Mesothelial cell of epicardium (in vitro differentiated cells): ENCODE results near the gene MTMR1. TPM values are rescaled to one million over a fixed set of nuclear protein-coding genes. Genes with fewer than 3 reads are reported as not detected.

ENCODE experiments used
- DNase-seq, 2 experiments: peaks; one replicate each; pipeline ENCODE4 v3.0.0; 2021; ENCODE audit warnings: low spot score in 2 of 2; ENCODE audit not compliant: unreplicated experiment in 2 of 2
- H3K27ac Mint-ChIP-seq: 2 replicates; pipeline ENCODE4 v1.8.0; 2021; ENCODE audit warnings: mixed read lengths
- H3K27me3 Mint-ChIP-seq: 2 replicates; pipeline ENCODE4 v1.8.0; 2021; ENCODE audit warnings: low read depth, mixed read lengths
- H3K36me3 Mint-ChIP-seq: 2 replicates; pipeline ENCODE4 v1.8.0; 2021; ENCODE audit warnings: mixed read lengths
- H3K4me1 Mint-ChIP-seq: 2 replicates; pipeline ENCODE4 v1.8.0; 2021; ENCODE audit warnings: mixed read lengths
- H3K4me3 Mint-ChIP-seq: 2 replicates; pipeline ENCODE4 v1.8.0; 2021; ENCODE audit warnings: mild to moderate bottlenecking, moderate library complexity, mixed read lengths
- H3K9me3 Mint-ChIP-seq: 2 replicates; pipeline ENCODE4 v1.8.0; 2021; ENCODE audit warnings: mixed read lengths
- CTCF ChIP-seq: fragments of 200-600 bp; sonication (generic); IDR thresholded peaks from one replicate; pipeline ENCODE4 v1.5.0; 2021; ENCODE audit warnings: antibody characterized with exemption; ENCODE audit not compliant: unreplicated experiment
- total RNA-seq: library from RNA; stranded (reverse); gene quantifications from 3 replicates; pipeline ENCODE4 v1.2.1, GENCODE V29; 2021

The MTMR1 gene
- total RNA-seq, 1 donor from 2014 or later: 38.1 TPM

DNA sequence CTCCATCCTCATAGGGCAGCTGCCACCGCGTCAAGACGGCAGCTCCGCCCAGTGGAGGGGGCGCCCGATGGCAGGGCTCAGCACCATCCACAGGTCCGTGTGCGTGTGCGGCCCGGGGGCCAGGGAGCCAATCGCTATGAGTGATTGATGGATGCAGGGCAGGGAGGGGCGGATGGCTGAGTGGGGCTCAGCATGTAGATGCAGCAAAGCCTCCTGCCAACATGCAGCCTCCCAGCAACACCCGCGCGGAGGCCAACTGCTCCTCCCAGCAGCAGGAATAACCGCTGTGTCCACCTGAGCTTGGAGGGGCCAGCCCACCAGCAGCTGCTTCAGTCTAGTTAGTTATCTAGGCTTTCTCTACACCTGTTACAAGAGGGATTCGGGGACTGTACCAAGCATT is 77.4 kb downstream of the MTMR1 start:
- H3K9me3 Mint-ChIP-seq: peaks cover 5% of the 10 kb centered on the region
- no peak for TF ChIP-seq CTCF
- H3K27ac Mint-ChIP-seq: no peak overlapping the region
- no peak for DNase-seq
- no peak overlapping the region for H3K4me3 Mint-ChIP-seq
- H3K27me3 Mint-ChIP-seq: no peaks in the 10 kb centered on the region
- peaks cover 10% of the 10 kb centered on the region for H3K36me3 Mint-ChIP-seq
- H3K4me1 Mint-ChIP-seq: peaks cover 4% of the 10 kb centered on the region

- Mint-ChIP-seq H3K36me3 (peaks cover 10% of the 10 kb centered on the region), H3K4me3 (no peak overlapping the region), H3K27me3 (no peaks in the 10 kb centered on the region), H3K9me3 (peaks cover 5% of the 10 kb centered on the region), H3K27ac (no peak overlapping the region), H3K4me1 (peaks cover 4% of the 10 kb centered on the region)
- TF ChIP-seq CTCF: no peak
- DNase-seq: no peak
Observed at GRCh38 chrX:150771116-150771515, 77.9 kb downstream of the MTMR1 start.

DNA sequence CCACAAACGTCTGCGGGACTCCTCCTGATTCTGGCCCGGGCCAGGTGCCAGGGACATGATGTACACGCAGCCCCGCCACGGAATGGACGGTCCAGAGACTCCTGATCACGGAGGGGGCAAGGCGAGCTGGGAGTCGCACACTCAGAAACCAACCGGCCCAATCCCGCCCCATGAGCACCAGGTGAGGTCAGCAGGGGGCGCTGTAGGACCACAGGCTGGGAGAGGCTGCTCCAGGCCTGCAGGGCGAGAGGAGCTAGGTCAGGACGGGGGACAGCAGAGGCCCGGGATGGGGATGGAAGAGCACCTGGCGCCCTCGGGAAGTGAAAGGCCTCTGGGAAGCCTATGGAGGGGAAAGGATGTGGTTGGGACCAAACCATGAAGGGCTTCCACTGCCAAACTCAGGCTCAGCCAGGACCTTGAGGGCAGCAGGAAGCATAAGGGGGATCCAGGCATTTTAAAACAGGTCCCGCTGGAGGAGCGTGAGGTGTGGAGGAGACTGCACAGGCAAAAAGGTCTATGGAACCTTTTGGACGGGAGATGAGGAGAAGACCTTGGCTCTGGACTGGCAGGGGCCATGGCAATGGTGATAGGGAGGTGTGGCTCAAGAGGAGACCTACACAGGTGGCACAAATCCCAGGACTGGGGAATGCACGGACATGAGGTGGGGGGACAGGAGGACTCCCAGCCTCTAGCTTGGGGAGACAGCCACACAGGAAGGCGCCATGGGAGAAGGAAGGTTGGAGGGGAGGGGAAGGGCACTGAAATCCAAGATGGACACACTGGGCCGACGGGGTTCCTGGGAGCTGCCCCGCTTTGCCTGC is 79.2 kb downstream of the MTMR1 start:
- H3K27me3 Mint-ChIP-seq: no peaks in the 10 kb centered on the region

GRCh38 chrX:150773117-150773516 is 79.9 kb downstream of the MTMR1 start:
- peaks cover 10% of the 10 kb centered on the region for H3K36me3 Mint-ChIP-seq
- no peak for TF ChIP-seq CTCF

More for the DNA sequence above, 79.2 kb downstream of the MTMR1 start:
- Mint-ChIP-seq H3K9me3 (peaks cover 9% of the 10 kb centered on the region), H3K4me3 (no peak overlapping the region), H3K4me1 (no peaks in the 10 kb centered on the region), H3K27ac (no peak overlapping the region), H3K36me3 (peaks cover 10% of the 10 kb centered on the region)
- peak; percentile 67 for TF ChIP-seq CTCF
- peak; percentile 53 to 82 for DNase-seq

DNA sequence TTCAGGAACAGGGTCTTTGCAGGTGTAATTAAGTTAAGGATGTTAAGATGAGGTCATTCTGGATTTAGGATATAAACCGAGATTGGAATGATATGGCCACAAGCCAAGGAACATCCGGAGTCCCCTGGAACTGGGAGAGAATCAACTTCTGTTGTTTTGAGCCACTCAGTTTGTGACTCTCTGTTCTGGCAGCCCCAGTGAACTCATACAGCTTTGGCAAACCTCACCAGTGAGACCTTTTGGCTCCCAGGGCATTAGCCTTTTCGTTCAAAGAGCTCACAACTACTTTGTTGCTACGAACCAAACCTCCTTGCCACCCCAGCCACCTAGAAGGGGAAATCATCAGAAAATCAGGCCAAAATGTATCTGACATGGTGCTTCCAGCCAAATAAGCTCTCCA is 80.4 kb downstream of the MTMR1 start:
- no peak overlapping the region for H3K27ac Mint-ChIP-seq
- no peak for TF ChIP-seq CTCF
- H3K4me1 Mint-ChIP-seq: no peaks in the 10 kb centered on the region
- H3K4me3 Mint-ChIP-seq: no peak overlapping the region
- no peak for DNase-seq
- no peaks in the 10 kb centered on the region for H3K27me3 Mint-ChIP-seq
- peaks cover 10% of the 10 kb centered on the region for H3K36me3 Mint-ChIP-seq
- peaks cover 9% of the 10 kb centered on the region for H3K9me3 Mint-ChIP-seq

More at GRCh38 chrX:150773117-150773516, 79.9 kb downstream of the MTMR1 start:
- H3K27me3 Mint-ChIP-seq: no peaks in the 10 kb centered on the region
- no peak overlapping the region for H3K27ac Mint-ChIP-seq
- no peak for DNase-seq
- H3K4me1 Mint-ChIP-seq: no peaks in the 10 kb centered on the region
- no peak overlapping the region for H3K4me3 Mint-ChIP-seq
- H3K9me3 Mint-ChIP-seq: peaks cover 9% of the 10 kb centered on the region
